PC-3 (cell line): ENCODE results near the gene SLC5A10.

Experiments used
- EZH2 ChIP-seq: fragments of 300-600 bp; sonication (generic); IDR thresholded peaks from one replicate; pipeline ENCODE4 v1.6.1; 2017; ENCODE audit warnings: antibody characterized with exemption, mild to moderate bottlenecking, low read length; ENCODE audit not compliant: unreplicated experiment
- EZH2phosphoT487 ChIP-seq: fragments of 300-600 bp; sonication (generic); IDR thresholded peaks from 2 replicates; pipeline ENCODE4 v1.6.1; 2018; ENCODE audit warnings: mild to moderate bottlenecking, antibody characterized with exemption, low read length, borderline replicate concordance
- TF ChIP-seq, protein P1 (sequence below): fragments of 300-600 bp; sonication (generic); conservative IDR thresholded peaks from 2 replicates; pipeline ENCODE4 v1.5.1; 2017; ENCODE audit warnings: antibody characterized with exemption, low read depth, mild to moderate bottlenecking, low read length

DNA sequence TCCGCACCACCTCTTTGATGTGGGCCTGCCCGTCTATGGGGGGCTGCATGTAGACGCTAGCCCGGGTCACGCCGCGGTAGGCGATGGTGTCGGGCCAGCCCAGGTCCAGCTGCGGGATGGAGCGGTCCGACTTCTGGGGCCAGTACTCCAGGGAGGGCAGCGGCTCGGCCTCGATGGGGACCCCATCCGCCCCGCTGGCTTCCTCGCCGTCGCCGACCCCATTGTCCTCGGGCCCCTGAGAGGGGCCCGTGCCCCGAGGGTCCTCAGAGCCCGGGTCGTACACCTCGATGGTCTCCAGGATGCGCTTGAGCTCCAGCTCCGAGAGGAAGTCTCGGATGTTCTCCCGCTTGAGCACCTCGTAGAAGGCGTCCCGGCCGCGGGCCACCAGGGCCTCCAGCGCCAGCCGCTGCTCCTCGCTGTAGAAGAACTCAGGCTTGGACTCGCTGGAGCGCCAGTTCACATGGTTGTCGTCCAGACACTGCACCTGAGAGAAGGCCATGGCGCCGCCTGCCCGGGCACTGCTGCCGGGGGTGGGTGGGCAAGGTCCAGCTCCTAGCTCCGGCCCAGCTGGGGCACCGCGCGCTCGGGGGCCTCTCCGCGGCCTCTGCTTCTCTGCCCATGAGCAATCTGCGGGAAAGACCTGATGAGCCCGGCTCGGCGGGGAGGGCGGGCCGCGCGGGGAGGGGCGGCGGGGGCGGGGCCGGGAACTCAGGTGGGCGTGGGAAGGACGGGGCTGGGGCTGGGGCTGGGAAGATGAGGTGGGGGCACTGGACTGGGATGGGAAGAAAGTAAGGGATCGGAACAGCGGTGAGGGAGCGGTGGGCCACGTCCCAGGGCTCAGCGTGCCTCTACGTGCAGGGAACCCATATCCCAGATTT lies 51.8 kb downstream of the SLC5A10 start:
- TF ChIP-seq, protein P1, sequence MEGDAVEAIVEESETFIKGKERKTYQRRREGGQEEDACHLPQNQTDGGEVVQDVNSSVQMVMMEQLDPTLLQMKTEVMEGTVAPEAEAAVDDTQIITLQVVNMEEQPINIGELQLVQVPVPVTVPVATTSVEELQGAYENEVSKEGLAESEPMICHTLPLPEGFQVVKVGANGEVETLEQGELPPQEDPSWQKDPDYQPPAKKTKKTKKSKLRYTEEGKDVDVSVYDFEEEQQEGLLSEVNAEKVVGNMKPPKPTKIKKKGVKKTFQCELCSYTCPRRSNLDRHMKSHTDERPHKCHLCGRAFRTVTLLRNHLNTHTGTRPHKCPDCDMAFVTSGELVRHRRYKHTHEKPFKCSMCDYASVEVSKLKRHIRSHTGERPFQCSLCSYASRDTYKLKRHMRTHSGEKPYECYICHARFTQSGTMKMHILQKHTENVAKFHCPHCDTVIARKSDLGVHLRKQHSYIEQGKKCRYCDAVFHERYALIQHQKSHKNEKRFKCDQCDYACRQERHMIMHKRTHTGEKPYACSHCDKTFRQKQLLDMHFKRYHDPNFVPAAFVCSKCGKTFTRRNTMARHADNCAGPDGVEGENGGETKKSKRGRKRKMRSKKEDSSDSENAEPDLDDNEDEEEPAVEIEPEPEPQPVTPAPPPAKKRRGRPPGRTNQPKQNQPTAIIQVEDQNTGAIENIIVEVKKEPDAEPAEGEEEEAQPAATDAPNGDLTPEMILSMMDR = no peak
- TF ChIP-seq EZH2phosphoT487 (no peak), EZH2 (no peak)
